Adrenal gland (tissue), 5 donors: ENCODE measurements around the gene MYH11.

ENCODE experiments used
- POLR2A ChIP-seq, 2 donors: fragments of 450-650 bp; IDR thresholded peaks; one replicate each; pipeline ENCODE4 v1.6.1; 2017; ENCODE audit warnings: antibody characterized with exemption in 2 of 2, mild to moderate bottlenecking in 2 of 2, moderate library complexity in 1 of 2
- TF ChIP-seq, protein P1 (sequence below), 6 experiments: fragments of 450-650 bp in 4 of 6; fragments of 200-600 bp in 2 of 6; sonication (generic) in 1 of 6; IDR thresholded peaks; 1 replicate in 5 of 6; 2 replicates in 1 of 6; pipeline versions ENCODE4 v1.5.1 to v1.8.0; 2016 to 2021; ENCODE audit warnings: antibody characterized with exemption in 6 of 6, mild to moderate bottlenecking in 2 of 6, moderate library complexity in 1 of 6
- donor health status: DM: no; HTN: no; CAD: no.

DNA sequence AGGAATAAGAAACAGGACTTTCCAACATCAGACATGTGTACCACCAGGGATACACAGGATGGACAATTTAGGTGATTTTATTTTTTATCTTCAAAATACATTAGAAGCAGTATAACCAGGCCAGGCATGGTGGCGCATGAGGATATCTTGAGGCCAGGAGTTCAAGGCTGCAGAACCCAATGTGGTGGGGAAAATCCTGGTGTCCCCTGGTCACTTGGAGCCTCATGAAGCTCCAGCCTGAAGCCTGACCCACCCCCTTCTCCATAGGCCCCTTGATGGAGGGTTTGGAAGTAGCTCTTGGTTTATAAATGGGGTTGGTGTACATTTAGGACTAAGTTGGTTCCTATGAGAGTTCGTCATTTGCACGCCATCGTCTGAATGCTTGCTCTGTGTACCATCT is 88.6 kb downstream of the MYH11 start:
- TF ChIP-seq, protein P1, sequence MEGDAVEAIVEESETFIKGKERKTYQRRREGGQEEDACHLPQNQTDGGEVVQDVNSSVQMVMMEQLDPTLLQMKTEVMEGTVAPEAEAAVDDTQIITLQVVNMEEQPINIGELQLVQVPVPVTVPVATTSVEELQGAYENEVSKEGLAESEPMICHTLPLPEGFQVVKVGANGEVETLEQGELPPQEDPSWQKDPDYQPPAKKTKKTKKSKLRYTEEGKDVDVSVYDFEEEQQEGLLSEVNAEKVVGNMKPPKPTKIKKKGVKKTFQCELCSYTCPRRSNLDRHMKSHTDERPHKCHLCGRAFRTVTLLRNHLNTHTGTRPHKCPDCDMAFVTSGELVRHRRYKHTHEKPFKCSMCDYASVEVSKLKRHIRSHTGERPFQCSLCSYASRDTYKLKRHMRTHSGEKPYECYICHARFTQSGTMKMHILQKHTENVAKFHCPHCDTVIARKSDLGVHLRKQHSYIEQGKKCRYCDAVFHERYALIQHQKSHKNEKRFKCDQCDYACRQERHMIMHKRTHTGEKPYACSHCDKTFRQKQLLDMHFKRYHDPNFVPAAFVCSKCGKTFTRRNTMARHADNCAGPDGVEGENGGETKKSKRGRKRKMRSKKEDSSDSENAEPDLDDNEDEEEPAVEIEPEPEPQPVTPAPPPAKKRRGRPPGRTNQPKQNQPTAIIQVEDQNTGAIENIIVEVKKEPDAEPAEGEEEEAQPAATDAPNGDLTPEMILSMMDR (IDR thresholded peaks at IDR 0.05), result no peak
- TF ChIP-seq POLR2A (IDR thresholded peaks at IDR 0.05), result no peak
